H9 (cell line): ENCODE results near the gene RASGEF1C. TPM values are rescaled to one million over a fixed set of nuclear protein-coding genes. Genes with fewer than 3 reads are reported as not detected.

Source experiments
- DNase-seq: peaks from one replicate; pipeline ENCODE4 v3.0.0-alpha.2; 2017
- H2AFZ ChIP-seq: one replicate; pipeline ENCODE4 v1.6.1; 2013; ENCODE audit warnings: mild to moderate bottlenecking, low read length, control low read depth, moderate library complexity
- H2AK5ac ChIP-seq: 2 replicates; pipeline ENCODE4 v1.6.1; 2013; ENCODE audit warnings: low read length, control low read depth, mixed read lengths; ENCODE audit not compliant: insufficient read length
- H2BK120ac ChIP-seq: one replicate; pipeline ENCODE4 v1.6.1; 2013; ENCODE audit warnings: low read depth, mild to moderate bottlenecking, low read length, control low read depth, inconsistent platforms; ENCODE audit not compliant: poor library complexity, severe bottlenecking
- H2BK12ac ChIP-seq: 2 replicates; pipeline ENCODE4 v1.6.1; 2013; ENCODE audit warnings: low read length, control low read depth, mixed read lengths, low read depth; ENCODE audit not compliant: insufficient read length
- H2BK15ac ChIP-seq: 2 replicates; pipeline ENCODE4 v1.6.1; 2013; ENCODE audit warnings: low read depth, low read length, control low read depth
- H2BK20ac ChIP-seq: one replicate; pipeline ENCODE4 v1.6.1; 2013; ENCODE audit warnings: low read depth, mild to moderate bottlenecking, low read length, control low read depth, inconsistent platforms; ENCODE audit not compliant: poor library complexity, severe bottlenecking
- H2BK5ac ChIP-seq: 2 replicates; pipeline ENCODE4 v1.6.1; 2013; ENCODE audit warnings: low read length, control low read depth, mixed read lengths; ENCODE audit not compliant: insufficient read length
- H3K14ac ChIP-seq: 2 replicates; pipeline ENCODE4 v1.6.1; 2013; ENCODE audit warnings: low read length, control low read depth; ENCODE audit not compliant: insufficient read depth
- H3K18ac ChIP-seq: 2 replicates; pipeline ENCODE4 v1.6.1; 2013; ENCODE audit warnings: low read depth, mild to moderate bottlenecking, mixed read lengths, low read length, control low read depth; ENCODE audit not compliant: insufficient read length
- H3K23ac ChIP-seq: 2 replicates; pipeline ENCODE4 v1.6.1; 2013; ENCODE audit warnings: low read length, control low read depth, mixed read lengths, low read depth; ENCODE audit not compliant: insufficient read length
- H3K23me2 ChIP-seq: 2 replicates; pipeline ENCODE4 v1.6.1; 2013; ENCODE audit warnings: low read depth, mild to moderate bottlenecking, mixed read lengths, low read length, control low read depth; ENCODE audit not compliant: insufficient read length, poor library complexity, severe bottlenecking
- H3K27ac ChIP-seq: 2 replicates; pipeline ENCODE4 v1.5.1; 2013; ENCODE audit warnings: low read length, control low read depth, mixed read lengths, low read depth; ENCODE audit not compliant: insufficient read length
- H3K27me3 ChIP-seq: 2 replicates; pipeline ENCODE4 v1.6.1; 2013; ENCODE audit warnings: low read length, control low read depth, inconsistent platforms; ENCODE audit not compliant: insufficient read depth
- H3K4ac ChIP-seq: 2 replicates; pipeline ENCODE4 v1.6.1; 2013; ENCODE audit warnings: low read depth, mild to moderate bottlenecking, control low read depth, inconsistent platforms, low read length, moderate library complexity
- H3K4me1 ChIP-seq: 2 replicates; pipeline ENCODE4 v1.6.1; 2013; ENCODE audit warnings: low read length, control low read depth, inconsistent platforms; ENCODE audit not compliant: insufficient read depth
- H3K4me2 ChIP-seq: 2 replicates; pipeline ENCODE4 v1.6.1; 2013; ENCODE audit warnings: low read length, control low read depth, mixed read lengths; ENCODE audit not compliant: insufficient read length, insufficient read depth
- H3K56ac ChIP-seq: 2 replicates; pipeline ENCODE4 v1.6.1; 2013; ENCODE audit warnings: low read depth, mild to moderate bottlenecking, mixed read lengths, low read length, control low read depth; ENCODE audit not compliant: insufficient read length
- H3K79me1 ChIP-seq: 2 replicates; pipeline ENCODE4 v1.6.1; 2013; ENCODE audit warnings: low read depth, mild to moderate bottlenecking, moderate library complexity, low read length, control low read depth, inconsistent platforms; ENCODE audit not compliant: insufficient read depth, poor library complexity, severe bottlenecking
- H3K79me2 ChIP-seq: 2 replicates; pipeline ENCODE4 v1.6.1; 2013; ENCODE audit warnings: low read length, control low read depth, inconsistent platforms; ENCODE audit not compliant: insufficient read depth
- H3K9ac ChIP-seq: 2 replicates; pipeline ENCODE4 v1.6.1; 2013; ENCODE audit warnings: low read length, control low read depth, mixed read lengths; ENCODE audit not compliant: insufficient read length; ENCODE audit errors: extremely low read depth
- H3K9me3 ChIP-seq: one replicate; pipeline ENCODE4 v1.6.1; 2013; ENCODE audit warnings: low read depth, low read length, inconsistent platforms; ENCODE audit not compliant: control insufficient read depth
- H3T11ph ChIP-seq: one replicate; pipeline ENCODE4 v1.6.1; 2013; ENCODE audit warnings: mild to moderate bottlenecking, low read length, control low read depth, inconsistent platforms
- H4K20me1 ChIP-seq: one replicate; pipeline ENCODE4 v1.6.1; 2013; ENCODE audit not compliant: control insufficient read depth, insufficient read length, insufficient read depth
- H4K5ac ChIP-seq: 2 replicates; pipeline ENCODE4 v1.6.1; 2013; ENCODE audit warnings: low read depth, mild to moderate bottlenecking, mixed read lengths, low read length, control low read depth; ENCODE audit not compliant: insufficient read length
- H4K8ac ChIP-seq: replicated peaks from 2 replicates; pipeline ENCODE4 v1.6.1; 2013; ENCODE audit warnings: low read length, control low read depth, mixed read lengths, low read depth; ENCODE audit not compliant: insufficient read length
- H4K91ac ChIP-seq: 2 replicates; pipeline ENCODE4 v1.6.1; 2013; ENCODE audit warnings: low read depth, mild to moderate bottlenecking, moderate library complexity, mixed read lengths, low read length, control low read depth; ENCODE audit not compliant: insufficient read length
- H3K27ac Mint-ChIP-seq, 3 experiments: 2 replicates in 2 of 3; 3 replicates in 1 of 3; pipeline ENCODE4 v1.8.0; 2020 to 2021; ENCODE audit warnings: mixed read lengths in 3 of 3, mild to moderate bottlenecking in 1 of 3, moderate library complexity in 1 of 3
- H3K27me3 Mint-ChIP-seq: 2 replicates; pipeline ENCODE4 v1.8.0; 2021; ENCODE audit warnings: low read depth, mild to moderate bottlenecking, moderate library complexity, mixed read lengths
- H3K36me3 Mint-ChIP-seq, 3 experiments: 2 replicates in 2 of 3; 3 replicates in 1 of 3; pipeline ENCODE4 v1.8.0; 2020 to 2021; ENCODE audit warnings: low read depth in 3 of 3, mixed read lengths in 3 of 3; ENCODE audit not compliant: insufficient read depth in 1 of 3
- H3K4me1 Mint-ChIP-seq, 2 experiments: 2 replicates each; pipeline ENCODE4 v1.8.0; 2020; ENCODE audit warnings: mixed read lengths in 2 of 2
- H3K4me3 Mint-ChIP-seq, 2 experiments: 2 replicates in 1 of 2; 3 replicates in 1 of 2; pipeline ENCODE4 v1.8.0; 2020 to 2021; ENCODE audit warnings: mild to moderate bottlenecking in 2 of 2, mixed read lengths in 2 of 2, moderate library complexity in 1 of 2
- H3K9me3 Mint-ChIP-seq, 2 experiments: 2 replicates in 1 of 2; 3 replicates in 1 of 2; pipeline ENCODE4 v1.8.0; 2020; ENCODE audit warnings: mild to moderate bottlenecking in 2 of 2, mixed read lengths in 2 of 2, moderate library complexity in 1 of 2
- WGBS: extraction: QIAGEN DNeasy Blood & Tissue Kit; methylation state at CpG from one replicate; pipeline ENCODE4 v1.1.7; 2013; ENCODE audit warnings: missing lambda C conversion rate, low lambda C conversion rate, mixed read lengths; ENCODE audit not compliant: insufficient read length; ENCODE audit errors: extremely low coverage; 5-methylcytosine and 5-hydroxymethylcytosine counted together
- total RNA-seq: library from RNA; stranded (reverse); gene quantifications from 2 replicates; pipeline ENCODE4 v1.2.1, GENCODE V29; 2021
- TF ChIP-seq, protein P1 (sequence below): fragments of 200-600 bp; sonication (generic); conservative IDR thresholded peaks from 3 replicates; pipeline ENCODE4 v1.8.0; 2021; ENCODE audit warnings: antibody characterized with exemption, mild to moderate bottlenecking

The RASGEF1C gene
- total RNA-seq, 1 experiment from 2014 or later = 0.83 TPM

DNA sequence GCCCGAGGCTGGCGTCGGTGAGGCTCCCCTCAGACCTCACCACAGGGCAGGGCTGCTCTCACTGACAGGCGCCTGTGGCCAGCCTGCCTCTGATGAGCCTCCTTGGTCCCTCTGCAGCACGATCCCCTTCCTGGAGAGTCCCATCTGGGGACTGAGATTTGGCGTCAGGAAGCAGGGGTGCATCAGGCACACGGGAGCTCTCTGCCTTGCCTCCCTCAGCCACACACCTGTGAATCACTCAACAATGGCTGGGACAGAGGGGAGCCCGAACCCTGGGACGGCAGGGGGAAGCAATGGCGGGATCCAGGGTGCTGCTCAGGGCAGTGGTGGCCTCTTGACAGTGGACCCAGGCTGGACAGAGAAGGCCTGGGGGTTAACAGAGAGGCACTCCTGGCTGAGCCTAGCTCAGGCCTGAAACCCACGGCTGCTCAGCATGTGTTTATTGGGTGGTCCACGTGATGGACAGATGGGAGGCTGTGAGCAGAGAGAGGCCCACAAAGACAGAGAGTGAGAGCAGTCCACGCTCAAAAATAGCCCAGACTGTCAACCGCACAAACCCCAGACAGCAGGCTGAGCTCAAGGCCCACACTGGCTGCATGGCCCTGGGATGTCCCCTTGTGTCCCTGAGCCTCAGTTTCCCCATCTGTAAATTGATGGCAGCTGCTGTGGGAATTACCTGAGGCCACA is 11.9 kb downstream of the RASGEF1C start:
- H2AFZ ChIP-seq = no peak overlapping the region
- no peak overlapping the region for H2BK12ac ChIP-seq
- H3K23ac ChIP-seq = no peak overlapping the region
- no peaks in the 10 kb centered on the region for H3K79me2 ChIP-seq
- H3K27me3 ChIP-seq = no peaks in the 10 kb centered on the region
- Mint-ChIP-seq H3K27ac (no peak overlapping the region), H3K27me3 (peaks cover 2% of the 10 kb centered on the region), H3K36me3 (peaks cover 0 to under 1% (median 0%) of the 10 kb centered on the region in 3 experiments; a peak in 1 of 7 replicates), H3K9me3 (peaks cover under 1 to 3% of the 10 kb centered on the region in 2 experiments; a peak in 3 of 5 replicates), H3K4me3 (no peak overlapping the region), H3K4me1 (peaks cover 3 to 8% of the 10 kb centered on the region in 2 experiments; a peak in 1 of 4 replicates)
- H3K56ac ChIP-seq = no peak overlapping the region
- no peaks in the 10 kb centered on the region for H3K23me2 ChIP-seq
- no peak overlapping the region; the same call in 1 of the 2 replicates for H3K14ac ChIP-seq
- H4K20me1 ChIP-seq = no peaks in the 10 kb centered on the region
- H3K9me3 ChIP-seq = no peaks in the 10 kb centered on the region
- H3K18ac ChIP-seq = no peak overlapping the region
- H2BK5ac ChIP-seq = no peak overlapping the region
- H3K79me1 ChIP-seq = no peaks in the 10 kb centered on the region
- no peak overlapping the region for H3K9ac ChIP-seq
- no peak for DNase-seq
- H3K4me2 ChIP-seq = no peak overlapping the region
- WGBS = no CpG with 5 or more reads among the region's 14 CpGs
- H2BK15ac ChIP-seq = no peak overlapping the region
- H3K4ac ChIP-seq = no peak overlapping the region
- no peak overlapping the region for H2BK20ac ChIP-seq
- no peak overlapping the region for H4K91ac ChIP-seq
- TF ChIP-seq, protein P1, sequence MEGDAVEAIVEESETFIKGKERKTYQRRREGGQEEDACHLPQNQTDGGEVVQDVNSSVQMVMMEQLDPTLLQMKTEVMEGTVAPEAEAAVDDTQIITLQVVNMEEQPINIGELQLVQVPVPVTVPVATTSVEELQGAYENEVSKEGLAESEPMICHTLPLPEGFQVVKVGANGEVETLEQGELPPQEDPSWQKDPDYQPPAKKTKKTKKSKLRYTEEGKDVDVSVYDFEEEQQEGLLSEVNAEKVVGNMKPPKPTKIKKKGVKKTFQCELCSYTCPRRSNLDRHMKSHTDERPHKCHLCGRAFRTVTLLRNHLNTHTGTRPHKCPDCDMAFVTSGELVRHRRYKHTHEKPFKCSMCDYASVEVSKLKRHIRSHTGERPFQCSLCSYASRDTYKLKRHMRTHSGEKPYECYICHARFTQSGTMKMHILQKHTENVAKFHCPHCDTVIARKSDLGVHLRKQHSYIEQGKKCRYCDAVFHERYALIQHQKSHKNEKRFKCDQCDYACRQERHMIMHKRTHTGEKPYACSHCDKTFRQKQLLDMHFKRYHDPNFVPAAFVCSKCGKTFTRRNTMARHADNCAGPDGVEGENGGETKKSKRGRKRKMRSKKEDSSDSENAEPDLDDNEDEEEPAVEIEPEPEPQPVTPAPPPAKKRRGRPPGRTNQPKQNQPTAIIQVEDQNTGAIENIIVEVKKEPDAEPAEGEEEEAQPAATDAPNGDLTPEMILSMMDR = no peak
- H2AK5ac ChIP-seq = no peak overlapping the region
- H2BK120ac ChIP-seq = no peak overlapping the region
- H3T11ph ChIP-seq = no peak overlapping the region
- H4K5ac ChIP-seq = no peak overlapping the region
- no peak overlapping the region for H4K8ac ChIP-seq
- no peak overlapping the region for H3K27ac ChIP-seq
- no peaks in the 10 kb centered on the region for H3K4me1 ChIP-seq
